ENCODE data around the gene GJB4.
"Not testable (repeated sequence)": the region's sequence is repeated elsewhere in the genome, so short reads cannot be mapped to it uniquely, and the experiment has no call there.

Gene GJB4

GRCh38 chr1:34808051-34808810 lies 48.7 kb downstream of the GJB4 start:
- no peak for DNase-seq

- not testable (repeated sequence) for DNase-seq
These were observed 51.2 kb downstream of the GJB4 start for GRCh38 chr1:34810781-34811180.

All from RPMI8226 (cell line).